Suppressor macrophage treated with lipopolysaccharide for 4 hours (primary cell): ENCODE data around the gene ENTPD6.
"Not testable (repeated sequence)": the region's sequence is repeated elsewhere in the genome, so short reads cannot be mapped to it uniquely, and the experiment has no call there.

Experiments used
- DNase-seq: peaks from one replicate; pipeline ENCODE4 v3.0.0-alpha.2; 2020

Gene ENTPD6

GRCh38 chr20:25225642-25226432 lies 30.3 kb downstream of the ENTPD6 start:
- DNase-seq, result no peak

- DNase-seq, result peak; percentile 40
Measured at GRCh38 chr20:25226433-25227316, 31.2 kb downstream of the ENTPD6 start.

DNA sequence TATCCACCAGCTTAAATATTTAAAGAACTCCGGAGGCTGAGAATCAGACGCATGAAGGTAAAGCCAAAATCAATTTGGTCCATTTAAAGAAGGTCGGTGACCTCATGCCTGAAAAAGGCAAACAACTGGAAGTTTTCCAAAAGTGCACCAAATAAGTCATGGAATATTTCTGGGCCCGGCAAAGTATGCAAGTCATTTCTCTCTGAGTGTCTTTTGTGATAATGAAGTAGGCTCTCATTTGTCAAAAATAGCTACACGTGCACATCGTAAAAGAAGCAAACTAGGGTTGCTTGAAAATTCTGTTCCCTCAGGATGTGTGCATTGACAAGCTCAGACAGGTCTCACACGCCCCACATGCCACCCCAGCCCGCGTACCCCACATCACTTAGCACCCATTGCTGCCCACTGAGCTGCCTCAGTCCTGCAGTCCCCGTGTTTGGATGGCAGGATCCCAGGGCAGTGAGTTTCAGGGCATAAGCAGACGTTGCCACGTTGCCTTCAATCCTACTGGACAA lies 31.9 kb downstream of the ENTPD6 start:
- DNase-seq, result no peak

GRCh38 chr20:25229486-25230165 lies 34.1 kb downstream of the ENTPD6 start:
- DNase-seq, result no peak

DNA sequence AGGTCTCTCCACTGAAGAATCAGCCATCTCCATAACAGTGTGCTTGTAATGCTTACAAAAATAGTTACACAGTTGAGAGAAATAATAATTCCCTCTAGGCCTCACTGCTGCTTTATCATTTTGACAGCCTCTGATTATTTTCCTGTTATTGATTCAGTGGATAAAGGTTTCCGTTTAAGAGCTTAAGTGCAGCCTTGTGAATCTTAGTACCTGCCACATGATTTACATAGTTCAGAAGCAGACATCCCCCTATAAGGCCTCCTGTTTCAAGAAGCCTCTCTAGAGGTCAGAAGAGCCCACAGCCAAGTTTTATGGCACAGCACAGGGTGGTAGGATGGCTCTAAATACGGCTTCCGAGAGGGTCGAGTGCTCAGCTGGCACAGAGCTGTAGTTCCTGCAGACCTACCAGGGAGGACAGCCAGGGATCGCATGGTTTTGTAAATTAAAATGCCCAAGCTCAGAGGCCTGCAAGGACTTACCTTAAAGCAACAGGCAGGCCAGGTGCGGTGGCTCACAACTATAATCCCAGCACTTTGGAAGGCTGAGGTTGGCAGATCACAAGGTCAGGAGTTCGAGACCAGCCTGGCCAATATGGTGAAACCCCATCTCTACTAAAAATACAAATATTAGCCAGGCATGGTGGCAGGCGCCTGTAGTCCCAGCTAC lies 34.8 kb downstream of the ENTPD6 start:
- DNase-seq, result no peak

DNA sequence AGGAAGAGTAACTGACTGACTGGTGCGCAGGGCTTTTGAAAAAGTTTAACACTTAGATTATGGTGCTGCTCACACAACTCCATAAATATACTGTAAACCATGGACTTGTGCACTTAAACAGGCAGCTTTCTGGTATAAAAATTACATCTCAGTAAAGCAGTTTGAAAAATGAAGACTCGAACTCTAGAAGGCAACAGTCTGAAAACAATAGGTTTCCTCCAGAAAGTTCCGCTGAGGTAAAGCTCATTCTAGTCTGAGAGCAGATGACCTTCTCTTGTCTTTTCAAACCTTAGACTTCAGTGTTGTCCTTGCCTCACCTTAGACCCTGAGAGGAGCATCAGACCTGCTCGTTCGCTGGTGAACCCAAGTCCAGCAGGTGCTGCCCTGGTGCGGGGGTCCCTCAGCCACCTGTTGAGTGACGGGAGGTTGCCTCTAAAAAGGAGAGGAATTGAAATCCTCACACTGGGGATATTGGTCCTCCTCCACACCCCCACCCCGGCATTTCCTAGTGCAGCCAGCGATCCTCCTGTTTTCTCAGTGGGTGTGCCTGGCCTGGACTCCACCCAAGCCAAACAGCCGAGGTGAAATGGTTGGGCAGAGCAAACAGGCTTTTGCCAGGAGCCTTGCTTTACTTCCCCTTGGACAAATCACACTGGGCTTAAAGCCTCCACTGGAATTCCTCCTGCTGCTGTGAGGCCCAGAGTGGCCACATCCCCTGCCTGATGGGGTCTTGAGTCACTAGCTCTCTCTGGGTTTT lies 37.7 kb downstream of the ENTPD6 start:
- no peak for DNase-seq

GRCh38 chr20:25234009-25234849 lies 38.7 kb downstream of the ENTPD6 start:
- DNase-seq, result not testable (repeated sequence)

DNA sequence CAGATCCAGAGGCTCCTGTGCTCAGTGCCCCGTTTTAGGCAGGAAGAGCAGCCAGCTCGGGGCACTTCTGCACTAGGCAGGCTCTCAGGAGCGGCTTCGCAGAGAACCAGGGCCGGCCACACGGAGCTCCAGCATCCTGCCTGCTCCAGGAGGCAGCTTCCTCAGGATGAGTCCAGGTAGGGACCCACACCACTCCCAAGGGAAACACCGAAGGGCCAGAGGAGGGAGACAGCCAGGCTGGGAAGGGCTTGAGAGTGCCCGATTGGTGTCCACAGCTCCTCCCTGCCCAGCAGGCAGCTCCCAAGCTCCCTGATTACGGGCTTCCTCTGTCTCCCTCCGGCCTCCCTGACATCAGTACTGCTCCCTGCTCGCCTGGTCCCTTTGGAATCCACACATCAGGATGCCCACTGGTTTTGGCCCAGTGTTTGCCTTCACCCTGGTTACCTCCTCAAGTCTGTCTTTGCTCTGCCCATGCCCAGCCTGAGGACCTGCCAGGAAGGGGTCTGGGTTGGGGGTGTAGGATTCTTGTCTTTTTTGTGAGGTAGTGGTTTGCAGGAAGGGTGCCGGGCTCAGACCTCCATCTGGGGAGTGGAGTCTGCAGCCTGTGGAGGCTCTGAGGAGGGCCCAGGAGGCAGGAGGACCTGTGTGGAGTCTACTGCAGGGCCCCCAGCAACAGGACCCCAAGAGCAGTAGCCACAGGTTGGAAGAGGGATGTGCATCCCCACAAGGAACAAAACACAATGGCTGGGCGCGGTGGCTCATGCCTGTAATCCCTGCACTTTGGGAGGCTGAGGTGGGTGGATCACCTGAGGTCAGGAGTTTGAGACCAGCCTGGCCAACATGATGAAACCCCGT lies 41.2 kb downstream of the ENTPD6 start:
- DNase-seq, result no peak

GRCh38 chr20:25237610-25238318 lies 42.3 kb downstream of the ENTPD6 start:
- peak; percentile 97 for DNase-seq

- DNase-seq, result no peak
Measured at GRCh38 chr20:25238319-25239037, 43.0 kb downstream of the ENTPD6 start.

DNA sequence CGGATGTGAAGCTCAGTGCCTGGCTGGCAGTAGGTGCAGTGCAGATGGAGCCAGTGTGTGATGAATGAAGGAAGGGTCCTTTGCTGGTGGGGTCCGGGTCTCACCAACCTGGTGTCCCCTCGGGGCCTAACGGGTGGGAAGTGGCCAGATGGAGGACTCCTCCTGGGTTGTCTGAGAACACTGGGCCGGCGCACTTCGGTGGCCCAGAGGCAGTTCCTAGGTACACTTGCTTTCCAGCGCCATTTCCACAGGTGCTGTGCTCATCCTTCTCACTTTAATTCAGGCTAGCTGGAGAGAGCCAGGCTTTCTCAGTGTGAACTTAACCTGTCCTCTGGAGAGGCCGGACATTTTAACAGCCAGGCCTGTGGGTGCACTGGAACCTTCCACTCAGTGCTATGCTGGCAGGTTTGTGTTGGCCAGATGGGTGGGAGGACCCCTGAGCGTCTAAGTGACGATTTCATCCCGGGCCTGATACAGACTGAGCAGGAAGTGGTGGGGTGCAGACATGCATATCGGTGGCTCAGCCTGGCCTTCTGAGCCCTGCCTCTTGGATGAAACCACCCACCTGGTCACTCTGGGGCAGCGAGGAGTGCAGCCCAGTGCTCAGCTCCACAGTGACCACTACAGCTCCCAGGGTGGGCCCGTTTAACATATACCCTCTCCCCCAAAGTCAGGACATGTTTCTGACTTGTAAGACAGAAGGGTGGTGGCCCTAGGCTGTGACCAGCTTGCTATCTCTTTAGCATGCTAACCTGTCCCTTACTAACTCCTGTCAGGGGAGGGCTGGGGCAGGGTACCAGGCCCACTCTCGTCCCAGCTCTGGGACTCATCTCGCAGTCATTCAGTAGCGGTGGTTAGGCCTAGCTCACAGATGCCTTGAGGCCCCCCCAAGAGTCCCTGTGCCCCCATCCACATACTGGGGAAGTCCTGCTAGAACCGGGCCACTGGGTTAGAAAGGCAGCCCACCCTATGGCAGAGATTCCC lies 44.2 kb downstream of the ENTPD6 start:
- no peak for DNase-seq

DNA sequence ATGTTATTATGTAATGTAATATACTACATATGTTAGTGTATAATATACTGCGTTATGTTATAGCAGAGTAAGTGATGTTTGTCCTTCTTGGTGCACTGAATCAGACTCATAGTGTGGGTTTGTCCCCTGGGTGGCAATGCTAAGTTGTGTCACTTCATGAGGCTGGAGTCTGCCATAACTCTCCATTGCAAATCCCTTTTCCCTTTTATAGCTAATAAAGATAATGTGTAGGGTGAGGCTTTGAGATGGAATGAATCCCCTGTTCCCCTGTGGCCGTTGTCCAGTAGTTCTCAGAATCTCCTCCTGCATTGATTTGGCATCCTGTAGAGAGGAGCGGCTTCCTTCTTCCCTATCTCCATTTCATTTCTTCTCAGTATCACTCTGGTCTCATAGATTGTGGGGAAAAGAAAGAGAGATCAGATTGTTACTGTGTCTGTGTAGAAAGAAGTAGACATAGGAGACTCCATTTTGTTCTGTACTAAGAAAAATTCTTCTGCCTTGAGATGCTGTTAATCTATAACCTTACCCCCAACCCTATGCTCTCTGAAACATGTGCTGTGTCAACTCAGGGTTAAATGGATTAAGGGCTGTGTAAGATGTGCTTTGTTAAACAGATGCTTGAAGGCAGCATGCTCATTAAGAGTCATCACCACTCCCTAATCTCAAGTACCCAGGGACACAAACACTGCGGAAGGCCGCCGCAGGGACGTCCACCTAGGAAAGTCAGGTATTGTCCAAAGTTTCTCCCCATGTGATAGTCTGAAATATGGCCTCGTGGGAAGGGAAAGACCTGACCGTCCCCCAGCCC lies 45.5 kb downstream of the ENTPD6 start:
- not testable (repeated sequence) for DNase-seq

DNA sequence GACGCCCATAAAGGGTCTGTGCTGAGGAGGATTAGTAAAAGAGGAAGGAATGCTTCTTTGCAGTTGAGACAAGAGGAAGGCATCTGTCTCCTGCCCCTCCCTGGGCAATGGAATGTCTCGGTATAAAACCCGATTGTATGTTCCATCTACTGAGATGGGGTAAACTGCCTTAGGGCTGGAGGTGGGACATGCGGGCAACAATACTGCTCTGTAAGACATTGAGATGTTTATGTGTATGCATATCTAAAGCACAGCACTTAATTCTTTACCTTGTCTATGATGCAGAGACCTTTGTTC lies 46.1 kb downstream of the ENTPD6 start:
- DNase-seq, result not testable (repeated sequence)

- no peak for DNase-seq
Measured at GRCh38 chr20:25242231-25242630, 46.7 kb downstream of the ENTPD6 start.

GRCh38 chr20:25243416-25243979 lies 48.0 kb downstream of the ENTPD6 start:
- DNase-seq, result no peak

DNA sequence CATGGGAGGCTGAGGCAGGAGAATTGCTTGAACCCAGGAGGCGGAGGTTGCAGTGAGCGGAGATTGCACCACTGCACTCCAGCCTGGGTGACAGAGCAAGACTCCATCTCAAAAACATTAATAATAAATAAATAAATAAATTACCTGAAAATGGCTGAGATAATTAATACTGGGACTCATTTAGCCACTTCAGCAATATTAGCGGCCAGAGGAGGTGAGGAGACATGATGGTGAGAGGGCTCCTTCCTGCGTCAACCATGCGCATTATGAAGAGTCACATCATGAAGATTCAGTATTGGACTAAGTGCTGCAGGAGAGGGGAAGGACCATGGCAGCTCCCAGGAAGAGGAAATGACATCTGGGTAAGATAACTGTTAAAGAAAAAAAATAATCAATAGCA lies 49.5 kb downstream of the ENTPD6 start:
- no peak for DNase-seq
